GM19463 (cell line): ENCODE data around the gene NOL4L.
"Not testable (repeated sequence)": the region's sequence is repeated elsewhere in the genome, so short reads cannot be mapped to it uniquely, and the experiment has no call there.

Source experiments
- ATAC-seq: cut with Tn5 transposase; IDR thresholded peaks from one replicate; pipeline ENCODE4 v1.9.1; 2021; ENCODE audit warnings: mild to moderate bottlenecking, moderate library complexity; ENCODE audit not compliant: unreplicated experiment

NOL4L gene

GRCh38 chr20:32436142-32436861, 148.8 kb downstream of the NOL4L start:
- ATAC-seq, result no peak

DNA sequence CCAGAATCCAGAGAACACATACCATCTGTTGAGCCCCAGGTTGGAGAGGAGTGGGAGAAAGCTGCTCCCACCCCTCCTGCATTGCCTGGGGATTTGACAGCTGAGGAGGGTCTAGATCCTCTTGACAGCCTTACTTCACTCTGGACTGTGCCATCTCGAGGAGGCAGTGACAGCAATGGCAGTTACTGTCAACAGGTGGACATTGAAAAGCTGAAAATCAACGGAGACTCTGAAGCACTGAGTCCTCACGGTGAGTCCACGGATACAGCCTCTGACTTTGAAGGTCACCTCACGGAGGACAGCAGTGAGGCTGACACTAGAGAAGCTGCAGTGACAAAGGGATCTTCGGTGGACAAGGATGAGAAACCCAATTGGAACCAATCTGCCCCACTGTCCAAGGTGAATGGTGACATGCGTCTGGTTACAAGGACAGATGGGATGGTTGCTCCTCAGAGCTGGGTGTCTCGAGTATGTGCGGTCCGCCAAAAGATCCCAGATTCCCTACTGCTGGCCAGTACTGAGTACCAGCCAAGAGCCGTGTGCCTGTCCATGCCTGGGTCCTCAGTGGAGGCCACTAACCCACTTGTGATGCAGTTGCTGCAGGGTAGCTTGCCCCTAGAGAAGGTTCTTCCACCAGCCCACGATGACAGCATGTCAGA, 149.6 kb downstream of the NOL4L start:
- no peak for ATAC-seq

GRCh38 chr20:32434434-32434833, 150.7 kb downstream of the NOL4L start:
- no peak for ATAC-seq

- ATAC-seq, result no peak
Observed at GRCh38 chr20:32433311-32434021, 151.7 kb downstream of the NOL4L start.

DNA sequence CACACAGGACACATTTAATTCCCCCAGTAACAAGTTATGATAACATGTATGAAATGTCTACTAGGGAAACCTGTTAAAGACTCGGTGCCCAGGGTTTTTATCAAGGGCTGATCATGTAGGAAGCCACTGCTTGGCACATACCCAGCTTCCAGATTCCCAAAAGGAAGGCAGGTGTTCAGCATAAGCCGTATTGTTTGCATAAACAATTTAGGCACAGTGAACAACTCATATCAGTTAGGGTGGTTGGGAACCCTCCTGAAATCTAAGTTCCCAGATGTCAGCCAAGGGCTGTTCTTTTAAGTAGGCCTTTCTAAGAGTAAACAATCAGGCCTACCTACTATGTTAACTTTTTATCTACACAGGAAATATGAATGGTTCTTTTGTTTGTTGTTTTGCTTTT, 152.9 kb downstream of the NOL4L start:
- ATAC-seq, result no peak

GRCh38 chr20:32431457-32431856, 153.7 kb downstream of the NOL4L start:
- ATAC-seq, result no peak

- ATAC-seq, result no peak
Observed at GRCh38 chr20:32429745-32430360, 155.3 kb downstream of the NOL4L start.

DNA sequence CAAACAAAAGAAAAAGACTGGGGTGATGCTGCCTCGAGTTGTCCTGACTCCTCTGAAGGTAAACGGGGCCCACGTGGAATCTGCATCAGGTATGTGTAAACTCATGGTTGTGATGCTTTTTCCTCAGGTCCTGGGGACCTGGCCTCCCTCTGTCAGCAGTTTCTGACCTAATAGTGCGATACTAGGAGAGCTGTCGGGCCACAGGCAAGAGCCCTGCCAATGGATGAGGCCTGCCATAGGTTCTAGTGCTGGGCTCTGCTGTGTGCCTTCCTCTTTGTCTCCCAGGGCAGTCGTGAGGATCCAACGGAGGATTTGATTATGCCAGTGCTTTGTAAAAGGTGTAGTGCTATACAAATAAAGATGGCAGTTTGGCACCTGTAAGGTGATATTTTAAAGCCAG, 155.8 kb downstream of the NOL4L start:
- no peak for ATAC-seq

- ATAC-seq, result no peak
Observed at GRCh38 chr20:32427996-32428395, 157.1 kb downstream of the NOL4L start.

GRCh38 chr20:32421290-32421689, 163.8 kb downstream of the NOL4L start:
- no peak for ATAC-seq

DNA sequence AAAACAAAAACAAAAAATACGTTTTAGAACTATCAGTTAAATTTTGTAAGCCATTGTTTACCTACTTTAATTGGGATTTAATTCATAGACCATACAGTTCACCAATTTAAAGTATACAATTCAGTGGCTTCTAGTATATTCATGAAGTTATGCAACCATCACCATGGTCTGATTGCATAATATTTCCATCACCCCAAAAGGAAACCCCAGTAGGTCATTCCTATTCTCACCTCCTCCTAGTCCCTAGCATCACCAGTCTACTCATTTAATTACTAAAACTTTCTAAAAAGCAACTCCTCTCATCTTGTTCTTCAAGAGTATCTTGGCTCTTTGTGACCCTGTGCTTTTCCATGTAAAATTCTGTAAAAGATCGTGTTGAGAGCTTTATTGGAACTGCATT, 166.8 kb downstream of the NOL4L start:
- ATAC-seq, result no peak

- no peak for ATAC-seq
Observed at GRCh38 chr20:32416206-32416605, 168.9 kb downstream of the NOL4L start.

DNA sequence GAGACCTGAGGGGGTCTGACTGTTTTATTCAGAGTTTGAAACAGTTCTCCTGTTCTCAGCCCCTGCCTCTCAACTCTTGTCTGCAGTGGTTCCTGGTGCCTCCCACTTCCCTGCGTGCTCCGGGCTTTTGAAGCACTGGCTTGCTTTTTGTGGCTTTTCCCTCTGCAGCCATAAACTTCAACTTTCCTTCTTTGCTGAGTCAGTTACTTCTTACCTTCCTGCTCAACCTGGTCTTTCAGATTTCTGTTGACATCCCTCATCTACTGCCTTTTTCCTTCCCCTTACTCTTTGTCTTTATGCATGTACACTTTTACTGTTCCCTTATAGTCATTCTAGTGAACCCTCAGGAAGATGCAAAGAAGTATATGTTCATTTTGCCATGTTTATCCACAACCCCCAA, 169.6 kb downstream of the NOL4L start:
- no peak for ATAC-seq

- ATAC-seq, result no peak
Observed at GRCh38 chr20:32411955-32412706, 173.0 kb downstream of the NOL4L start.

DNA sequence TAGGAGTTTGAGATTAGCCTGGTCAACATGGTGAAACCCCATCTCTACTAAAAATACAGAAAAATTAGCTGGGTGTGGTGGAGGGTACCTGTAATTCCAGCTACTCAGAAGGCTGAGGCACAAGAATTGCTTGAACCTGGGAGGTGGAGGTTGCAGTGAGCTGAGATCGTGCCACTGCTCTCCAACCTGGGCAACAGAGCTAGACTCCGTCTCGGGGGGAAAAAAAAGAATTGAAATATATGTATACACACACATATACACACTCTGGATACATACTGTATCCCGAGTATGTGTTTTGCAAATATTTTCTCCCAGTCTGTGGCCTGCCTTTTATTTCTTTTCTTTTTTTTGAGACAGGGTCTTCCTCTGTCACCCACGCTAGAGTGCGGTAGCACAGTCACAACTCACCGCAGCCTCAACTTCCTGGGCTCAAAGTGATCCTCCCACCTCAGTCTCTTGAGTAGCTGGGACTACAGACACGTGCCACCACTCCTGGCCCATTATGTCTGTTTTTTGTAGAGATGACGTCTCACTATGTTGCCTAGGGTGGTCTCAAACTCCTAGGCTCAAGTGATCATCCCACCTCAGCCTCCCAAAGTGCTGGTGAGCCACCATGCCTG, 177.9 kb downstream of the NOL4L start:
- ATAC-seq, result not testable (repeated sequence)

GRCh38 chr20:32406701-32407100, 178.4 kb downstream of the NOL4L start:
- ATAC-seq, result no peak

DNA sequence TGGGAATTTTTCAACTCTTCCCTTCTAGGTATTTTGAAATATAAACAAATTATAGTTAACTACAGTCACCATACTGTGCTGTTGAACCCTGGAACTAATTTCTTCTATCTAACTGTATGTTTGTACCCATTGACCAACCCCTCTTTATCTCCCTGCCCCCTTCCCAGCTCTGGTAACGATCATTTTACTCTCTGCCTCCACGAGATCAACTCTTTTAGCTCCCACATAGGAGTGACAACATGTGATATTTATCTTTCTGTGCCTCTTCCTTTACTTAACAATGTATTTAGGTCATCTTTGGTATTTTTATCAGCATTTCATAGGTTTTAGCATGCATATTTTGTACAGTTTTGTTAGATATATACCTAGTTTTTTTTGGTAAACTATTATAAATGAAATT, 181.1 kb downstream of the NOL4L start:
- ATAC-seq, result no peak

- no peak for ATAC-seq
Observed at GRCh38 chr20:32400476-32400875, 184.7 kb downstream of the NOL4L start.

DNA sequence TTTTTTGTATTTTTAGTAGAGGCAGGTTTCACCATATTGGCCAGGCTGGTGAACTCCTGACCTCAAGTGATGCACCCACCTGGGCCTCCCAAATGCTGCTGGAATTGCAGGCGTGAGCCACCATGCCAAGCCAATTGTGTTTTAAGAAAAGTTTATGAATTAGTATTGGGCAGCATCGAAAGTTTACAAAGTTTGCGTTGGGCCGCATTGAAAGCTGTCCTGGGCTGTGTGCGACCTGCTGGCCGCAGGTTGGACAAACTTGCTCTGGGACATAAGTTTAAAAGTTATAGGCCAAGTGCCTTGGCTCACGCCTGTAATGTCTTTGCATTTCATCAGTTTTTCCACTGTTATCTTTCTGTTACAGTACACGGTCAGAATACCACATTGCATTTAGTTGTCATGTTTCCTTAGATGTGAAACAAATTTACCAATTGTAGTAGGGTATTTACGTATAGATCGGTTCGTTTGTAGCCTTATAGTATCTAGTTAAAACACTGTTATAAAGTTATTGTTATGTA, 187.5 kb downstream of the NOL4L start:
- no peak for ATAC-seq

DNA sequence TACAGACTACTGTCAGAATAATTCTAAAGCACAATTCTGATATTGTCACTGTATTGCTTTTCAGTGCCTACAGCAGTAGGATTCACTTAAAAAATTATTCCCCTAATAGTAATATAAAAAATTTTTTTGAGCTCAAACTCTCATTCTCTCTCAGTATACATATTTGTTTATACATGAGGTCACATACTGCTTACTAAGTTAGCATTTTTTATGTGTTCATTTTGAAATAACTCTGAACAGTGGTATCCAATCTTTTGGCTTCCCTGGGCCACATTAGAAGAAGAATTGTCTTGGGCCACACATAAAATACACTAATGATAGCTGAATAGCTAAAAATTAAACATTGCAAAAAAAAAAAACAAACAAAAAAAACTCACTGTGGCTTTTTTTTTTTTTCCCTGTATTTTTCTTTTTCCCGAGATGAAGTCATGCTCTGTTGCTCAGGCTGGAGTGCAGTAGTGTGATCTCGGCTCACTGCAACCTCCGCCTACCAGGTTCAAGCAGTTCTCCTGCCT, 188.4 kb downstream of the NOL4L start:
- no peak for ATAC-seq
